HepG2 (cell line): ENCODE data around the gene MPPE1. TPM values are rescaled to one million over a fixed set of nuclear protein-coding genes. Genes with fewer than 3 reads are reported as not detected.

Experiments used
- ARNT2 ChIP-seq: sonication (generic); formaldehyde crosslinking; IDR thresholded peaks from 2 replicates; pipeline ENCODE4 v1.8.0; 2022; ENCODE audit warnings: mild to moderate bottlenecking, low read depth, missing genetic modification reagents, moderate library complexity
- GABPB1 ChIP-seq: IDR thresholded peaks from 2 replicates; pipeline ENCODE4 v1.6.1; 2016; ENCODE audit warnings: mild to moderate bottlenecking, missing genetic modification reagents, moderate library complexity, missing compliant biosample characterization
- KMT2B ChIP-seq: IDR thresholded peaks from 2 replicates; pipeline ENCODE4 v1.6.1; 2016; ENCODE audit warnings: missing genetic modification reagents, missing compliant biosample characterization
- SALL1 ChIP-seq: sonication (generic); formaldehyde crosslinking; IDR thresholded peaks from 2 replicates; pipeline ENCODE4 v1.8.0; 2022; ENCODE audit warnings: mild to moderate bottlenecking, missing genetic modification reagents
- ZFX ChIP-seq: sonication (generic); formaldehyde crosslinking; IDR thresholded peaks from 2 replicates; pipeline ENCODE4 v1.4.0; 2020; ENCODE audit warnings: mild to moderate bottlenecking, low read depth, missing genetic modification reagents, moderate library complexity
- ZSCAN20 ChIP-seq: sonication (generic); formaldehyde crosslinking; IDR thresholded peaks from 2 replicates; pipeline ENCODE4 v1.4.0; 2020; ENCODE audit warnings: missing genetic modification reagents, mild to moderate bottlenecking, borderline replicate concordance
- polyA plus RNA-seq, 8 experiments: library from polyadenylated mRNA; depleted of rRNA in 3 of 8; stranded (reverse) in 7 of 8; unstranded in 1 of 8; fragments of >200 nt; fragmentation: Illumina TruSeq in 4 of 8; extraction: Trizol in 4 of 8; gene quantifications; 2 replicates each; pipeline versions ENCODE4 v1.2.1 to v1.2.3, GENCODE V29; 2011 to 2016; ENCODE audit warnings: low read depth in 4 of 8, missing spikeins in 1 of 8, mixed read lengths in 1 of 8; ENCODE audit not compliant: insufficient read depth in 1 of 8
- total RNA-seq, 5 experiments: library from RNA; depleted of rRNA; stranded (reverse); fragments of >200 nt; fragmentation: Illumina TruSeq; extraction: Trizol; gene quantifications; 2 replicates each; pipeline ENCODE4 v1.2.3, GENCODE V29; 2016; ENCODE audit warnings: low read depth in 1 of 5
- TF ChIP-seq, protein P1 (sequence below): sonication (generic); formaldehyde crosslinking; IDR thresholded peaks from 2 replicates; pipeline ENCODE4 v1.4.0; 2020; ENCODE audit warnings: mild to moderate bottlenecking, missing genetic modification reagents
- TF ChIP-seq, protein P2 (sequence below), 2 experiments: sonication (generic) in 1 of 2; formaldehyde crosslinking in 1 of 2; IDR thresholded peaks; 2 replicates each; pipeline versions ENCODE4 v1.4.0 to v1.6.1; 2016 to 2020; ENCODE audit warnings: borderline replicate concordance in 1 of 2, low read depth in 1 of 2, mild to moderate bottlenecking in 1 of 2, missing genetic modification reagents in 1 of 2
- TF ChIP-seq, protein P3 (sequence below): sonication (generic); formaldehyde crosslinking; IDR thresholded peaks from 2 replicates; pipeline ENCODE4 v1.8.1; 2022; ENCODE audit warnings: low read depth, mild to moderate bottlenecking, missing genetic modification reagents
- TF ChIP-seq, protein P4 (sequence below): sonication (generic); formaldehyde crosslinking; IDR thresholded peaks from 2 replicates; pipeline ENCODE4 v1.4.0; 2020; ENCODE audit warnings: missing genetic modification reagents
- TF ChIP-seq, protein P5 (sequence below): sonication (generic); formaldehyde crosslinking; conservative IDR thresholded peaks from 2 replicates; pipeline ENCODE4 v1.4.0; 2020; ENCODE audit warnings: mild to moderate bottlenecking, missing genetic modification reagents, moderate library complexity

MPPE1 gene
- total and polyA plus RNA-seq, 2 of the 13 experiments (the other 11 are each of a cell fraction or from before 2014, with no cell fraction given): 9.6 to 11.9 TPM

DNA sequence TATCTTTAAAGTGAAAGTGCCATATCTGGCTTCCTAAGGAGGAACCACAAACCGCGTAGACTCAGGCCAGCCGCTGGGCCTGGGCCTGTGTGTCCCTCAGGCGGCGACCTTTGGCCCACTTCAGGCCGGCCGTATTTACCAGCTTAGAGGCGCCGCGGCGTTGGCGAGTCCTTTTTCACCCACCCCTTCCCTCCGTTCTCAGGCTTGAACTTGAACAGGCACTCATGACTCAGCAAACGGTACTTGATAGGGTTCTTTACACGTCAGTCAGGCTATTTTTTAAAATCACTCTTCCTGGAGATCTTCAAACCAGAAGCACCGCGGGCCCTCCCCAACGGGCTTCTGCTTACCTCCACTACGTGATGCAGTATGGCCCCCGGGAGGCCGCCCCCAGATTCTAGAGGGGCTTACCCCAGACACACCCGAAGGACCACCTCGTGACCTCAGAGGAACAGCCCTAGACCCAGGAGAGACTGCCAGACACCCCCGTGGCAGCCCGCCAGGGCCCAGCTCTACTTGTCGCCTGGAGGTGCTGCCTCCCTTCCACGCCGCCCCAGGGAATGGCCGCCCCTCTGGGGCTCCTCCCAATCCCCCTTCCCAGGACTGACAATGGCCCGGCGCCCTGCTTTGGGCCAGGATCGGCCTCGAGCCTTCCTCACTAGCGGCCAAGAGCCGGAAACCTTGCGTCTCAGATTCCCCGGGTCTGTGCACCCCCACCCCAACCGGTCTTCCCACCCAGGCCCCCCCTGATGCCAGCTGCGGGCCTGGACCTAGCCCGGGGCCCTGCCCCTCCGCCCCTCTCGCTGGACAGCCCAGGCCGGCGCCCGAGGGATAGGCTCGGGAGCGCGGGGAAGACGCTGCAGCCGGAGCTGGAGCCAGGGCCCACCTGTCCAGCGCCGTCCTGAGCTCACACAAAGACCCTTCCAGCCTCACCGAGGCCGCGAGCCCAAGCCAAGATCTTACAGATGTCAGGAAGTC is 39.4 kb upstream of the MPPE1 start (continued):
- TF ChIP-seq, protein P1, sequence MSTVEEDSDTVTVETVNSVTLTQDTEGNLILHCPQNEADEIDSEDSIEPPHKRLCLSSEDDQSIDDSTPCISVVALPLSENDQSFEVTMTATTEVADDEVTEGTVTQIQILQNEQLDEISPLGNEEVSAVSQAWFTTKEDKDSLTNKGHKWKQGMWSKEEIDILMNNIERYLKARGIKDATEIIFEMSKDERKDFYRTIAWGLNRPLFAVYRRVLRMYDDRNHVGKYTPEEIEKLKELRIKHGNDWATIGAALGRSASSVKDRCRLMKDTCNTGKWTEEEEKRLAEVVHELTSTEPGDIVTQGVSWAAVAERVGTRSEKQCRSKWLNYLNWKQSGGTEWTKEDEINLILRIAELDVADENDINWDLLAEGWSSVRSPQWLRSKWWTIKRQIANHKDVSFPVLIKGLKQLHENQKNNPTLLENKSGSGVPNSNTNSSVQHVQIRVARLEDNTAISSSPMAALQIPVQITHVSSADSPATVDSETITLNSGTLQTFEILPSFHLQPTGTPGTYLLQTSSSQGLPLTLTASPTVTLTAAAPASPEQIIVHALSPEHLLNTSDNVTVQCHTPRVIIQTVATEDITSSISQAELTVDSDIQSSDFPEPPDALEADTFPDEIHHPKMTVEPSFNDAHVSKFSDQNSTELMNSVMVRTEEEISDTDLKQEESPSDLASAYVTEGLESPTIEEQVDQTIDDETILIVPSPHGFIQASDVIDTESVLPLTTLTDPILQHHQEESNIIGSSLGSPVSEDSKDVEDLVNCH (CRISPR knock-in tag): no peak
- TF ChIP-seq ZFX (CRISPR knock-in tag): peak; percentile 90
- TF ChIP-seq, protein P2, sequence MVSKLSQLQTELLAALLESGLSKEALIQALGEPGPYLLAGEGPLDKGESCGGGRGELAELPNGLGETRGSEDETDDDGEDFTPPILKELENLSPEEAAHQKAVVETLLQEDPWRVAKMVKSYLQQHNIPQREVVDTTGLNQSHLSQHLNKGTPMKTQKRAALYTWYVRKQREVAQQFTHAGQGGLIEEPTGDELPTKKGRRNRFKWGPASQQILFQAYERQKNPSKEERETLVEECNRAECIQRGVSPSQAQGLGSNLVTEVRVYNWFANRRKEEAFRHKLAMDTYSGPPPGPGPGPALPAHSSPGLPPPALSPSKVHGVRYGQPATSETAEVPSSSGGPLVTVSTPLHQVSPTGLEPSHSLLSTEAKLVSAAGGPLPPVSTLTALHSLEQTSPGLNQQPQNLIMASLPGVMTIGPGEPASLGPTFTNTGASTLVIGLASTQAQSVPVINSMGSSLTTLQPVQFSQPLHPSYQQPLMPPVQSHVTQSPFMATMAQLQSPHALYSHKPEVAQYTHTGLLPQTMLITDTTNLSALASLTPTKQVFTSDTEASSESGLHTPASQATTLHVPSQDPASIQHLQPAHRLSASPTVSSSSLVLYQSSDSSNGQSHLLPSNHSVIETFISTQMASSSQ (IDR thresholded peaks at IDR 0.05; ENCODE audit: low read depth): no peak
- TF ChIP-seq, protein P2 (CRISPR knock-in tag; IDR thresholded peaks at IDR 0.05; ENCODE audit: borderline replicate concordance): no peak
- TF ChIP-seq ARNT2 (CRISPR knock-in tag): 0 out of 2 replicates have a peak, but pooled peaks have one; percentile 43
- peak; percentile 75 for TF ChIP-seq SALL1 (CRISPR knock-in tag)
- peak; percentile 48; the same call in 1 of the 2 replicates for TF ChIP-seq GABPB1
- TF ChIP-seq, protein P3, sequence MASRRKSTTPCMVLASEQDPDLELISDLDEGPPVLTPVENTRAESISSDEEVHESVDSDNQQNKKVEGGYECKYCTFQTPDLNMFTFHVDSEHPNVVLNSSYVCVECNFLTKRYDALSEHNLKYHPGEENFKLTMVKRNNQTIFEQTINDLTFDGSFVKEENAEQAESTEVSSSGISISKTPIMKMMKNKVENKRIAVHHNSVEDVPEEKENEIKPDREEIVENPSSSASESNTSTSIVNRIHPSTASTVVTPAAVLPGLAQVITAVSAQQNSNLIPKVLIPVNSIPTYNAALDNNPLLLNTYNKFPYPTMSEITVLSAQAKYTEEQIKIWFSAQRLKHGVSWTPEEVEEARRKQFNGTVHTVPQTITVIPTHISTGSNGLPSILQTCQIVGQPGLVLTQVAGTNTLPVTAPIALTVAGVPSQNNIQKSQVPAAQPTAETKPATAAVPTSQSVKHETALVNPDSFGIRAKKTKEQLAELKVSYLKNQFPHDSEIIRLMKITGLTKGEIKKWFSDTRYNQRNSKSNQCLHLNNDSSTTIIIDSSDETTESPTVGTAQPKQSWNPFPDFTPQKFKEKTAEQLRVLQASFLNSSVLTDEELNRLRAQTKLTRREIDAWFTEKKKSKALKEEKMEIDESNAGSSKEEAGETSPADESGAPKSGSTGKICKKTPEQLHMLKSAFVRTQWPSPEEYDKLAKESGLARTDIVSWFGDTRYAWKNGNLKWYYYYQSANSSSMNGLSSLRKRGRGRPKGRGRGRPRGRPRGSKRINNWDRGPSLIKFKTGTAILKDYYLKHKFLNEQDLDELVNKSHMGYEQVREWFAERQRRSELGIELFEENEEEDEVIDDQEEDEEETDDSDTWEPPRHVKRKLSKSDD (CRISPR knock-in tag): no peak
- TF ChIP-seq, protein P4, sequence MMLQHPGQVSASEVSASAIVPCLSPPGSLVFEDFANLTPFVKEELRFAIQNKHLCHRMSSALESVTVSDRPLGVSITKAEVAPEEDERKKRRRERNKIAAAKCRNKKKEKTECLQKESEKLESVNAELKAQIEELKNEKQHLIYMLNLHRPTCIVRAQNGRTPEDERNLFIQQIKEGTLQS (CRISPR knock-in tag): peak; percentile 43; the same call in 1 of the 2 replicates
- TF ChIP-seq, protein P5, sequence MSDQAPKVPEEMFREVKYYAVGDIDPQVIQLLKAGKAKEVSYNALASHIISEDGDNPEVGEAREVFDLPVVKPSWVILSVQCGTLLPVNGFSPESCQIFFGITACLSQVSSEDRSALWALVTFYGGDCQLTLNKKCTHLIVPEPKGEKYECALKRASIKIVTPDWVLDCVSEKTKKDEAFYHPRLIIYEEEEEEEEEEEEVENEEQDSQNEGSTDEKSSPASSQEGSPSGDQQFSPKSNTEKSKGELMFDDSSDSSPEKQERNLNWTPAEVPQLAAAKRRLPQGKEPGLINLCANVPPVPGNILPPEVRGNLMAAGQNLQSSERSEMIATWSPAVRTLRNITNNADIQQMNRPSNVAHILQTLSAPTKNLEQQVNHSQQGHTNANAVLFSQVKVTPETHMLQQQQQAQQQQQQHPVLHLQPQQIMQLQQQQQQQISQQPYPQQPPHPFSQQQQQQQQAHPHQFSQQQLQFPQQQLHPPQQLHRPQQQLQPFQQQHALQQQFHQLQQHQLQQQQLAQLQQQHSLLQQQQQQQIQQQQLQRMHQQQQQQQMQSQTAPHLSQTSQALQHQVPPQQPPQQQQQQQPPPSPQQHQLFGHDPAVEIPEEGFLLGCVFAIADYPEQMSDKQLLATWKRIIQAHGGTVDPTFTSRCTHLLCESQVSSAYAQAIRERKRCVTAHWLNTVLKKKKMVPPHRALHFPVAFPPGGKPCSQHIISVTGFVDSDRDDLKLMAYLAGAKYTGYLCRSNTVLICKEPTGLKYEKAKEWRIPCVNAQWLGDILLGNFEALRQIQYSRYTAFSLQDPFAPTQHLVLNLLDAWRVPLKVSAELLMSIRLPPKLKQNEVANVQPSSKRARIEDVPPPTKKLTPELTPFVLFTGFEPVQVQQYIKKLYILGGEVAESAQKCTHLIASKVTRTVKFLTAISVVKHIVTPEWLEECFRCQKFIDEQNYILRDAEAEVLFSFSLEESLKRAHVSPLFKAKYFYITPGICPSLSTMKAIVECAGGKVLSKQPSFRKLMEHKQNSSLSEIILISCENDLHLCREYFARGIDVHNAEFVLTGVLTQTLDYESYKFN (CRISPR knock-in tag): peak; percentile 68
- peak; percentile 41; the same call in 1 of the 2 replicates for TF ChIP-seq KMT2B
- no peak for TF ChIP-seq ZSCAN20 (CRISPR knock-in tag)
